WTC11 (cell line): ENCODE results near the gene PKP1. TPM values are rescaled to one million over a fixed set of nuclear protein-coding genes. Genes with fewer than 3 reads are reported as not detected.
A peak's percentile ranks its signal among the peaks of the same experiment; 100 is the strongest.

Experiments used
- ATAC-seq: fragments of 200-7000 bp; cut with Tn5 transposase; 2 replicates; pipeline ENCODE4 v1.10.0; 2021; ENCODE audit warnings: mild to moderate bottlenecking, moderate library complexity
- CTCF ChIA-PET: fragments of 300-600 bp; sonication (Branson Sonifier 250); formaldehyde crosslinking; loops from one replicate; lab custom pipeline; 2021; ENCODE audit warnings: antibody characterized with exemption; lab: Charles Lee
- POLR2A ChIA-PET: fragments of 350-600 bp; sonication (Branson Sonifier 250); formaldehyde crosslinking; loops from one replicate; lab custom pipeline; 2021; ENCODE audit warnings: antibody characterized with exemption; lab: Charles Lee
- DNase-seq: peaks from one replicate; pipeline ENCODE4 v3.0.0; 2021; ENCODE audit warnings: low spot score
- H3K27ac Mint-ChIP-seq: 2 replicates; pipeline ENCODE4 v1.8.0; 2021; ENCODE audit warnings: mixed read lengths
- H3K27me3 Mint-ChIP-seq: 2 replicates; pipeline ENCODE4 v1.8.0; 2021; ENCODE audit warnings: low read depth, mild to moderate bottlenecking, moderate library complexity, mixed read lengths
- H3K36me3 Mint-ChIP-seq: 2 replicates; pipeline ENCODE4 v1.8.0; 2021; ENCODE audit warnings: mixed read lengths
- H3K4me1 Mint-ChIP-seq: 2 replicates; pipeline ENCODE4 v1.8.0; 2022; ENCODE audit warnings: mixed read lengths
- H3K4me3 Mint-ChIP-seq: 2 replicates; pipeline ENCODE4 v1.8.0; 2021; ENCODE audit warnings: mild to moderate bottlenecking, moderate library complexity, mixed read lengths
- H3K9me3 Mint-ChIP-seq: 2 replicates; pipeline ENCODE4 v1.8.0; 2021; ENCODE audit warnings: mixed read lengths
- ARID4B ChIP-seq: sonication (generic); formaldehyde crosslinking; IDR thresholded peaks from 2 replicates; pipeline ENCODE4 v1.8.0; 2023; ENCODE audit warnings: missing genetic modification reagents, mild to moderate bottlenecking, borderline replicate concordance
- CTCF ChIP-seq: fragments of 200-600 bp; IDR thresholded peaks from 2 replicates; pipeline ENCODE4 v1.8.0; 2022; ENCODE audit warnings: antibody characterized with exemption
- NFATC4 ChIP-seq: fragments of 250-450 bp; sonication (Bioruptor Pico); IDR thresholded peaks from 2 replicates; pipeline ENCODE4 v1.9.0; 2021; ENCODE audit warnings: mild to moderate bottlenecking
- NR3C1 ChIP-seq: sonication (generic); formaldehyde crosslinking; conservative IDR thresholded peaks from 2 replicates; pipeline ENCODE4 v1.8.1; 2023; ENCODE audit warnings: low read depth, mild to moderate bottlenecking, missing genetic modification reagents
- RORB ChIP-seq: fragments of 250-450 bp; sonication (Bioruptor Pico); IDR thresholded peaks from 2 replicates; pipeline ENCODE4 v1.9.0; 2021; ENCODE audit warnings: mild to moderate bottlenecking
- ZBTB43 ChIP-seq: sonication (generic); formaldehyde crosslinking; IDR thresholded peaks from 2 replicates; pipeline ENCODE4 v1.8.1; 2023; ENCODE audit warnings: mild to moderate bottlenecking, missing genetic modification reagents
- ZNF138 ChIP-seq: sonication (generic); formaldehyde crosslinking; conservative IDR thresholded peaks from 2 replicates; pipeline ENCODE4 v1.8.1; 2022; ENCODE audit warnings: mild to moderate bottlenecking, moderate library complexity, missing genetic modification reagents
- total RNA-seq: library from RNA; stranded (reverse); gene quantifications from 3 replicates; pipeline ENCODE4 v1.2.3, GENCODE V29; 2021

The PKP1 gene
- total RNA-seq, 1 experiment from 2014 or later = 0.24 TPM

GRCh38 chr1:201360901-201361651, 77.8 kb downstream of the PKP1 start:
- ChIA-PET CTCF (interaction anchor here (0.6 to 7.5 kb wide), 47 partner anchors 8 to 432 kb away, joined by 3 to 175 read pairs (median 8); partner anchors contain the start of genes PHLDA3, PKP1, TMEM9 and TNNT2), POLR2A (interaction anchor here (0.9 to 1.3 kb wide), 2 partner anchors 15 to 103 kb away, joined by 3 to 4 read pairs; no protein-coding TSS in a partner anchor)
- no peak for DNase-seq
- no peak for TF ChIP-seq ARID4B (CRISPR knock-in tag)
- no peak for TF ChIP-seq NFATC4 (CRISPR knock-in tag)
- Mint-ChIP-seq H3K4me3 (no peak overlapping the region), H3K36me3 (no peaks in the 10 kb centered on the region), H3K27ac (no peak overlapping the region), H3K27me3 (peaks cover 3% of the 10 kb centered on the region; the same call in 1 of the 2 replicates), H3K4me1 (peaks cover 18% of the 10 kb centered on the region), H3K9me3 (no peaks in the 10 kb centered on the region)
- no peak for ATAC-seq

GRCh38 chr1:201361652-201362504, 78.6 kb downstream of the PKP1 start:
- H3K27ac Mint-ChIP-seq = no peak overlapping the region

GRCh38 chr1:201362906-201363305, 79.6 kb downstream of the PKP1 start:
- ATAC-seq = no peak
- DNase-seq = no peak
- no peak overlapping the region for H3K4me3 Mint-ChIP-seq
- peaks cover 3% of the 10 kb centered on the region; the same call in 1 of the 2 replicates for H3K27me3 Mint-ChIP-seq
- H3K4me1 Mint-ChIP-seq = peaks cover 16% of the 10 kb centered on the region
- CTCF ChIA-PET = interaction anchor here (0.5 to 7.5 kb wide), 15 partner anchors 13 to 249 kb away, joined by 3 to 175 read pairs (median 10); partner anchors contain the start of genes LAD1 and TNNT2
- H3K36me3 Mint-ChIP-seq = no peaks in the 10 kb centered on the region
- TF ChIP-seq NR3C1 (CRISPR knock-in tag) (no peak), RORB (no peak)
- POLR2A ChIA-PET = interaction anchor here (0.5 kb wide), 1 partner anchor 115 kb away, joined by 3 read pairs; no protein-coding TSS in a partner anchor
- H3K27ac Mint-ChIP-seq = no peak overlapping the region
- no peaks in the 10 kb centered on the region for H3K9me3 Mint-ChIP-seq

More at GRCh38 chr1:201361652-201362504, 78.6 kb downstream of the PKP1 start:
- H3K9me3 Mint-ChIP-seq = no peaks in the 10 kb centered on the region
- H3K36me3 Mint-ChIP-seq = no peaks in the 10 kb centered on the region
- ChIA-PET POLR2A (interaction anchor here (0.9 to 1.3 kb wide), 2 partner anchors 14 to 103 kb away, joined by 3 to 4 read pairs; no protein-coding TSS in a partner anchor), CTCF (interaction anchor here (0.6 to 7.5 kb wide), 48 partner anchors 9 to 431 kb away, joined by 3 to 175 read pairs (median 8); partner anchors contain the start of genes PHLDA3, PKP1, TMEM9 and TNNT2)
- peaks cover 18% of the 10 kb centered on the region for H3K4me1 Mint-ChIP-seq
- H3K27me3 Mint-ChIP-seq = peaks cover 3% of the 10 kb centered on the region; the same call in 1 of the 2 replicates
- no peak overlapping the region for H3K4me3 Mint-ChIP-seq
- ATAC-seq (peak; percentile 89), DNase-seq (peak; percentile 85)
- TF ChIP-seq CTCF = peak; percentile 90
- TF ChIP-seq ZNF138 (CRISPR knock-in tag) = no peak
- no peak for TF ChIP-seq ZBTB43 (CRISPR knock-in tag)
